Activated effector memory CD4-positive, alpha-beta T cell treated with Interleukin-2 at 50 U/mL for 16 hours (primary cell): ENCODE data around the gene MAP2K6.

Experiments
- DNase-seq: peaks from one replicate; pipeline ENCODE4 v3.0.0-alpha.2; 2020

The MAP2K6 gene

GRCh38 chr17:69588316-69588715, 173.8 kb downstream of the MAP2K6 start:
- no peak for DNase-seq

GRCh38 chr17:69588827-69589239, 174.3 kb downstream of the MAP2K6 start:
- no peak for DNase-seq

- DNase-seq: no peak
Measured at GRCh38 chr17:69590671-69591070, 176.2 kb downstream of the MAP2K6 start.

GRCh38 chr17:69592692-69593350, 178.3 kb downstream of the MAP2K6 start:
- no peak for DNase-seq

- no peak for DNase-seq
Measured at GRCh38 chr17:69593351-69593715, 178.8 kb downstream of the MAP2K6 start.

GRCh38 chr17:69593716-69594115, 179.2 kb downstream of the MAP2K6 start:
- no peak for DNase-seq

GRCh38 chr17:69594641-69595040, 180.1 kb downstream of the MAP2K6 start:
- no peak for DNase-seq

GRCh38 chr17:69596141-69596540, 181.6 kb downstream of the MAP2K6 start:
- DNase-seq: no peak

GRCh38 chr17:69597898-69598692, 183.6 kb downstream of the MAP2K6 start:
- no peak for DNase-seq

- DNase-seq: no peak
Measured at GRCh38 chr17:69602972-69603371, 188.5 kb downstream of the MAP2K6 start.
